T-helper 2 cell treated with Interferon-gamma antibody and Interleukin-4, amounts not matched to agents 100 ng/mL and 5 ng/mL, for 36 hours (primary cell): ENCODE data around the gene XRCC3. TPM values are rescaled to one million over a fixed set of nuclear protein-coding genes. Genes with fewer than 3 reads are reported as not detected.

Experiments
- intact Hi-C: fragments of 100-400 bp; cut with micrococcal nuclease; formaldehyde crosslinking; loops from one replicate; pipeline ENCODE4 v1.15.1; 2023
- total RNA-seq: library from RNA; stranded (reverse); gene quantifications from 2 replicates; pipeline ENCODE4 v1.2.3, GENCODE V29; 2022

Gene XRCC3
- total RNA-seq, 1 donor from 2014 or later, result 47.9 TPM

- intact Hi-C loops, result no loop called here
Measured at GRCh38 chr14:103738701-103739451, 23.6 kb upstream of the XRCC3 start.

- intact Hi-C loops, result no loop called here
Measured at GRCh38 chr14:103738166-103738565, 22.9 kb upstream of the XRCC3 start.

- intact Hi-C loops, result no loop called here
Measured at GRCh38 chr14:103737432-103738045, 22.3 kb upstream of the XRCC3 start.

GRCh38 chr14:103736546-103737431, 21.5 kb upstream of the XRCC3 start:
- intact Hi-C loops, result no loop called here

- intact Hi-C loops, result no loop called here
Measured at GRCh38 chr14:103735815-103736545, 20.7 kb upstream of the XRCC3 start.

- intact Hi-C loops, result no loop called here
Measured at GRCh38 chr14:103735439-103735814, 20.2 kb upstream of the XRCC3 start.

- intact Hi-C loops, result no loop called here
Measured at GRCh38 chr14:103735022-103735421, 19.8 kb upstream of the XRCC3 start.

- intact Hi-C loops, result no loop called here
Measured at GRCh38 chr14:103734081-103734888, 19.0 kb upstream of the XRCC3 start.

- intact Hi-C loops, result no loop called here
Measured at GRCh38 chr14:103733651-103734050, 18.4 kb upstream of the XRCC3 start.

GRCh38 chr14:103732868-103733620, 17.8 kb upstream of the XRCC3 start:
- intact Hi-C loops, result no loop called here

- intact Hi-C loops, result no loop called here
Measured at GRCh38 chr14:103731916-103732867, 16.9 kb upstream of the XRCC3 start.

GRCh38 chr14:103731481-103731880, 16.2 kb upstream of the XRCC3 start:
- intact Hi-C loops, result no loop called here

- intact Hi-C loops, result no loop called here
Measured at GRCh38 chr14:103730490-103731035, 15.3 kb upstream of the XRCC3 start.

GRCh38 chr14:103729496-103730448, 14.5 kb upstream of the XRCC3 start:
- intact Hi-C loops, result no loop called here

GRCh38 chr14:103728721-103729120, 13.5 kb upstream of the XRCC3 start:
- intact Hi-C loops, result no loop called here

- intact Hi-C loops, result no loop called here
Measured at GRCh38 chr14:103728141-103728540, 12.9 kb upstream of the XRCC3 start.

GRCh38 chr14:103727313-103727980, 12.2 kb upstream of the XRCC3 start:
- intact Hi-C loops, result no loop called here
